GM15510 (cell line): ENCODE measurements around the gene ZNF502.

ENCODE experiments used
- POLR2A ChIP-seq: IDR thresholded peaks from 3 replicates; pipeline ENCODE4 v1.6.1; 2011; ENCODE audit warnings: borderline replicate concordance; ENCODE audit not compliant: insufficient read length; ENCODE audit errors: extremely low read depth

The ZNF502 gene

GRCh38 chr3:44712455-44713075, at the start of gene ZNF502:
Gene ZNF502 (plus strand): TSS chr3:44712660. CDS start chr3:44720262, 7,602 bp downstream.
- no peak for TF ChIP-seq POLR2A

GRCh38 chr3:44665173-44665572, 47.3 kb upstream of the ZNF502 start:
- TF ChIP-seq POLR2A = no peak

- TF ChIP-seq POLR2A = no peak
Measured at GRCh38 chr3:44666346-44666745, 46.1 kb upstream of the ZNF502 start.

- no peak for TF ChIP-seq POLR2A
Measured at GRCh38 chr3:44669760-44670159, 42.7 kb upstream of the ZNF502 start.

GRCh38 chr3:44674211-44674610, 38.2 kb upstream of the ZNF502 start:
- TF ChIP-seq POLR2A = no peak

- TF ChIP-seq POLR2A = no peak
Measured at GRCh38 chr3:44678480-44679116, 33.9 kb upstream of the ZNF502 start.

- no peak for TF ChIP-seq POLR2A
Measured at GRCh38 chr3:44680921-44681455, 31.5 kb upstream of the ZNF502 start.

- TF ChIP-seq POLR2A = no peak
Measured at GRCh38 chr3:44682182-44682896, 30.1 kb upstream of the ZNF502 start.

GRCh38 chr3:44685128-44685800, 27.2 kb upstream of the ZNF502 start:
- peak; percentile 39 for TF ChIP-seq POLR2A

GRCh38 chr3:44687898-44688297, 24.6 kb upstream of the ZNF502 start:
- no peak for TF ChIP-seq POLR2A

GRCh38 chr3:44721231-44722102, 9.0 kb downstream of the ZNF502 start:
- no peak for TF ChIP-seq POLR2A

- no peak for TF ChIP-seq POLR2A
Measured at GRCh38 chr3:44722103-44722401, 9.6 kb downstream of the ZNF502 start.

GRCh38 chr3:44729384-44729910, 17.0 kb downstream of the ZNF502 start, which contains the start of gene ZNF501:
Gene ZNF501 (plus strand): TSS chr3:44729635. CDS start chr3:44734422, 4,787 bp downstream.
- TF ChIP-seq POLR2A = peak; percentile 49

- TF ChIP-seq POLR2A = no peak
Measured at GRCh38 chr3:44734646-44735168, 22.2 kb downstream of the ZNF502 start.
